Activated naive CD8-positive, alpha-beta T cell treated with anti-CD3 and anti-CD28 coated beads for 36 hours (primary cell): ENCODE data around the gene ACOT7. TPM values are rescaled to one million over a fixed set of nuclear protein-coding genes. Genes with fewer than 3 reads are reported as not detected.

Experiments used
- DNase-seq: peaks from one replicate; pipeline ENCODE4 v3.0.0; 2021
- H3K27ac Mint-ChIP-seq: one replicate; pipeline ENCODE4 v1.8.0; 2022; ENCODE audit warnings: mild to moderate bottlenecking, moderate library complexity, mixed read lengths
- H3K27me3 Mint-ChIP-seq: one replicate; pipeline ENCODE4 v1.8.0; 2022; ENCODE audit warnings: mild to moderate bottlenecking, mixed read lengths
- H3K36me3 Mint-ChIP-seq: one replicate; pipeline ENCODE4 v1.8.0; 2021; ENCODE audit warnings: mild to moderate bottlenecking, mixed read lengths
- H3K4me1 Mint-ChIP-seq: one replicate; pipeline ENCODE4 v1.8.0; 2021; ENCODE audit warnings: mixed read lengths
- H3K4me3 Mint-ChIP-seq: one replicate; pipeline ENCODE4 v1.8.0; 2022; ENCODE audit warnings: mild to moderate bottlenecking, moderate library complexity, mixed read lengths
- H3K9me3 Mint-ChIP-seq: one replicate; pipeline ENCODE4 v1.8.0; 2022; ENCODE audit warnings: mixed read lengths
- total RNA-seq, 2 experiments: library from RNA; stranded (reverse); gene quantifications; one replicate each; pipeline ENCODE4 v1.2.3, GENCODE V29; 2021

ACOT7 gene
- total RNA-seq, 2 experiments from 2014 or later, result 80.8 to 86.2 TPM

GRCh38 chr1:6243053-6243834 lies 150.3 kb downstream of the ACOT7 start:
- H3K4me3 Mint-ChIP-seq, result no peak overlapping the region
- H3K27me3 Mint-ChIP-seq, result peaks cover 81% of the 10 kb centered on the region
- no peaks in the 10 kb centered on the region for H3K9me3 Mint-ChIP-seq
- H3K27ac Mint-ChIP-seq, result no peak overlapping the region
- H3K36me3 Mint-ChIP-seq, result no peaks in the 10 kb centered on the region
- no peak for DNase-seq
- H3K4me1 Mint-ChIP-seq, result peaks cover 6% of the 10 kb centered on the region

- peaks cover 6% of the 10 kb centered on the region for H3K4me1 Mint-ChIP-seq
- H3K27me3 Mint-ChIP-seq, result peaks cover 77% of the 10 kb centered on the region
- no peak for DNase-seq
- no peaks in the 10 kb centered on the region for H3K9me3 Mint-ChIP-seq
- no peak overlapping the region for H3K27ac Mint-ChIP-seq
- H3K36me3 Mint-ChIP-seq, result no peaks in the 10 kb centered on the region
- no peak overlapping the region for H3K4me3 Mint-ChIP-seq
Measured at GRCh38 chr1:6241887-6242740, 151.5 kb downstream of the ACOT7 start.

GRCh38 chr1:6241107-6241886 lies 152.3 kb downstream of the ACOT7 start:
- H3K4me3 Mint-ChIP-seq, result no peak overlapping the region
- no peaks in the 10 kb centered on the region for H3K9me3 Mint-ChIP-seq
- peaks cover 4% of the 10 kb centered on the region for H3K4me1 Mint-ChIP-seq
- peaks cover 69% of the 10 kb centered on the region for H3K27me3 Mint-ChIP-seq
- no peak overlapping the region for H3K27ac Mint-ChIP-seq
- no peaks in the 10 kb centered on the region for H3K36me3 Mint-ChIP-seq
- no peak for DNase-seq

GRCh38 chr1:6239950-6240768 lies 153.4 kb downstream of the ACOT7 start:
- H3K27me3 Mint-ChIP-seq, result peaks cover 64% of the 10 kb centered on the region
- H3K27ac Mint-ChIP-seq, result no peak overlapping the region
- no peaks in the 10 kb centered on the region for H3K9me3 Mint-ChIP-seq
- H3K4me3 Mint-ChIP-seq, result no peak overlapping the region
- H3K4me1 Mint-ChIP-seq, result peaks cover 6% of the 10 kb centered on the region
- DNase-seq, result no peak
- H3K36me3 Mint-ChIP-seq, result no peaks in the 10 kb centered on the region

- DNase-seq, result no peak
- no peaks in the 10 kb centered on the region for H3K9me3 Mint-ChIP-seq
- H3K27ac Mint-ChIP-seq, result no peak overlapping the region
- H3K4me1 Mint-ChIP-seq, result peaks cover 12% of the 10 kb centered on the region
- peaks cover under 1% of the 10 kb centered on the region for H3K36me3 Mint-ChIP-seq
- peaks cover 55% of the 10 kb centered on the region for H3K27me3 Mint-ChIP-seq
- H3K4me3 Mint-ChIP-seq, result no peak overlapping the region
Measured at GRCh38 chr1:6239213-6239752, 154.3 kb downstream of the ACOT7 start.

- peak overlapping the region; percentile 22 for H3K4me3 Mint-ChIP-seq
- no peaks in the 10 kb centered on the region for H3K9me3 Mint-ChIP-seq
- H3K27ac Mint-ChIP-seq, result no peak overlapping the region
- peaks cover 15% of the 10 kb centered on the region for H3K36me3 Mint-ChIP-seq
- H3K27me3 Mint-ChIP-seq, result peaks cover 40% of the 10 kb centered on the region
- no peak for DNase-seq
- H3K4me1 Mint-ChIP-seq, result peaks cover 20% of the 10 kb centered on the region
Measured at GRCh38 chr1:6237093-6237492, 156.5 kb downstream of the ACOT7 start.

- H3K4me1 Mint-ChIP-seq, result peaks cover 18% of the 10 kb centered on the region
- no peak for DNase-seq
Measured at GRCh38 chr1:6235296-6235677, 158.3 kb downstream of the ACOT7 start.

GRCh38 chr1:6234502-6235295 lies 158.9 kb downstream of the ACOT7 start:
- Mint-ChIP-seq H3K27ac (peak overlapping the region; percentile 86), H3K4me1 (peaks cover 18% of the 10 kb centered on the region), H3K27me3 (peaks cover 18% of the 10 kb centered on the region), H3K4me3 (peak overlapping the region; percentile 90), H3K9me3 (no peaks in the 10 kb centered on the region), H3K36me3 (peaks cover 17% of the 10 kb centered on the region)
- DNase-seq, result no peak

More at GRCh38 chr1:6235296-6235677, 158.3 kb downstream of the ACOT7 start:
- peaks cover 17% of the 10 kb centered on the region for H3K36me3 Mint-ChIP-seq
- H3K27me3 Mint-ChIP-seq, result peaks cover 24% of the 10 kb centered on the region
- peak overlapping the region; percentile 86 for H3K27ac Mint-ChIP-seq
- peak overlapping the region; percentile 90 for H3K4me3 Mint-ChIP-seq
- no peaks in the 10 kb centered on the region for H3K9me3 Mint-ChIP-seq

GRCh38 chr1:6233376-6233775 lies 160.2 kb downstream of the ACOT7 start:
- Mint-ChIP-seq H3K27me3 (peaks cover 5% of the 10 kb centered on the region), H3K27ac (no peak overlapping the region)

GRCh38 chr1:6225651-6226050 lies 167.9 kb downstream of the ACOT7 start:
- H3K36me3 Mint-ChIP-seq, result peaks cover 11% of the 10 kb centered on the region
- no peaks in the 10 kb centered on the region for H3K9me3 Mint-ChIP-seq
- H3K27me3 Mint-ChIP-seq, result no peaks in the 10 kb centered on the region
- H3K4me1 Mint-ChIP-seq, result peaks cover 2% of the 10 kb centered on the region
- no peak overlapping the region for H3K27ac Mint-ChIP-seq
- DNase-seq, result no peak
- H3K4me3 Mint-ChIP-seq, result no peak overlapping the region

More at GRCh38 chr1:6233376-6233775, 160.2 kb downstream of the ACOT7 start:
- H3K4me1 Mint-ChIP-seq, result peaks cover 18% of the 10 kb centered on the region
- no peaks in the 10 kb centered on the region for H3K9me3 Mint-ChIP-seq
- DNase-seq, result no peak
- peaks cover 17% of the 10 kb centered on the region for H3K36me3 Mint-ChIP-seq
- H3K4me3 Mint-ChIP-seq, result no peak overlapping the region

GRCh38 chr1:6224718-6225117 lies 168.8 kb downstream of the ACOT7 start:
- Mint-ChIP-seq H3K27ac (no peak overlapping the region), H3K36me3 (peaks cover 11% of the 10 kb centered on the region), H3K4me3 (no peak overlapping the region), H3K9me3 (no peaks in the 10 kb centered on the region), H3K4me1 (peaks cover 2% of the 10 kb centered on the region), H3K27me3 (no peaks in the 10 kb centered on the region)
- no peak for DNase-seq

GRCh38 chr1:6223617-6224016 lies 169.9 kb downstream of the ACOT7 start:
- H3K4me3 Mint-ChIP-seq, result no peak overlapping the region
- no peaks in the 10 kb centered on the region for H3K9me3 Mint-ChIP-seq
- peaks cover 2% of the 10 kb centered on the region for H3K4me1 Mint-ChIP-seq
- H3K27me3 Mint-ChIP-seq, result no peaks in the 10 kb centered on the region
- peaks cover 11% of the 10 kb centered on the region for H3K36me3 Mint-ChIP-seq
- no peak for DNase-seq
- no peak overlapping the region for H3K27ac Mint-ChIP-seq

GRCh38 chr1:6222636-6223035 lies 170.9 kb downstream of the ACOT7 start:
- DNase-seq, result no peak
- Mint-ChIP-seq H3K36me3 (peaks cover 11% of the 10 kb centered on the region), H3K27ac (no peak overlapping the region), H3K9me3 (no peaks in the 10 kb centered on the region), H3K27me3 (no peaks in the 10 kb centered on the region), H3K4me3 (no peak overlapping the region), H3K4me1 (peaks cover 2% of the 10 kb centered on the region)
